HG02970 (cell line): ENCODE data around the gene DNAJB12.
"Not testable (repeated sequence)": the region's sequence is repeated elsewhere in the genome, so short reads cannot be mapped to it uniquely, and the experiment has no call there.

Experiments
- ATAC-seq: cut with Tn5 transposase; IDR thresholded peaks from one replicate; pipeline ENCODE4 v1.9.1; 2021; ENCODE audit warnings: mild to moderate bottlenecking, moderate library complexity, moderate number of reproducible peaks; ENCODE audit not compliant: unreplicated experiment, low FRiP score

Gene DNAJB12

GRCh38 chr10:72318418-72319262 is 36.1 kb downstream of the DNAJB12 start:
- ATAC-seq, result no peak

GRCh38 chr10:72316748-72317435 is 37.8 kb downstream of the DNAJB12 start:
- no peak for ATAC-seq

GRCh38 chr10:72316386-72316700 is 38.4 kb downstream of the DNAJB12 start:
- ATAC-seq, result no peak

- ATAC-seq, result no peak
Observed at GRCh38 chr10:72315611-72316385, 38.9 kb downstream of the DNAJB12 start.

- ATAC-seq, result no peak
Observed at GRCh38 chr10:72315054-72315453, 39.7 kb downstream of the DNAJB12 start.

- ATAC-seq, result no peak
Observed at GRCh38 chr10:72314263-72314662, 40.5 kb downstream of the DNAJB12 start.

GRCh38 chr10:72312865-72313391 is 41.8 kb downstream of the DNAJB12 start:
- no peak for ATAC-seq

GRCh38 chr10:72311667-72312066 is 43.1 kb downstream of the DNAJB12 start:
- no peak for ATAC-seq

- ATAC-seq, result no peak
Observed at GRCh38 chr10:72310636-72311035, 44.1 kb downstream of the DNAJB12 start.

GRCh38 chr10:72310241-72310633 is 44.5 kb downstream of the DNAJB12 start:
- ATAC-seq, result no peak

- ATAC-seq, result no peak
Observed at GRCh38 chr10:72309290-72310240, 45.2 kb downstream of the DNAJB12 start.

GRCh38 chr10:72308320-72308987 is 46.3 kb downstream of the DNAJB12 start:
- no peak for ATAC-seq

- ATAC-seq, result not testable (repeated sequence)
Observed at GRCh38 chr10:72307711-72308110, 47.0 kb downstream of the DNAJB12 start.

- no peak for ATAC-seq
Observed at GRCh38 chr10:72306215-72306760, 48.4 kb downstream of the DNAJB12 start.

- no peak for ATAC-seq
Observed at GRCh38 chr10:72303424-72304128, 51.1 kb downstream of the DNAJB12 start.

GRCh38 chr10:72298592-72299519 is 55.9 kb downstream of the DNAJB12 start:
- no peak for ATAC-seq

GRCh38 chr10:72297805-72298591 is 56.7 kb downstream of the DNAJB12 start:
- peak; percentile 77 for ATAC-seq
